Activated CD4-positive, alpha-beta memory T cell treated with anti-CD3 and anti-CD28 coated beads for 36 hours (primary cell): ENCODE results near the gene BMERB1. TPM values are rescaled to one million over a fixed set of nuclear protein-coding genes. Genes with fewer than 3 reads are reported as not detected.

Experiments
- CTCF ChIA-PET: fragments of 350-600 bp; sonication (Branson Sonifier 250); formaldehyde crosslinking; loops from one replicate; lab custom pipeline; 2021; ENCODE audit warnings: antibody characterized with exemption, inconsistent platforms; lab: Charles Lee
- POLR2A ChIA-PET: fragments of 350-600 bp; sonication (Branson Sonifier 250); formaldehyde crosslinking; loops from one replicate; lab custom pipeline; 2021; ENCODE audit warnings: antibody characterized with exemption; lab: Charles Lee
- DNase-seq: peaks from one replicate; pipeline ENCODE4 v3.0.0-alpha.2; 2020
- H3K27ac Mint-ChIP-seq: one replicate; pipeline ENCODE4 v1.8.0; 2021; ENCODE audit warnings: mixed read lengths
- H3K27me3 Mint-ChIP-seq: one replicate; pipeline ENCODE4 v1.8.0; 2021; ENCODE audit warnings: mixed read lengths
- H3K36me3 Mint-ChIP-seq: one replicate; pipeline ENCODE4 v1.8.0; 2021; ENCODE audit warnings: mixed read lengths
- H3K4me1 Mint-ChIP-seq: one replicate; pipeline ENCODE4 v1.8.0; 2021; ENCODE audit warnings: low read depth, mixed read lengths
- H3K4me3 Mint-ChIP-seq: one replicate; pipeline ENCODE4 v1.8.0; 2021; ENCODE audit warnings: mild to moderate bottlenecking, mixed read lengths
- H3K9me3 Mint-ChIP-seq: one replicate; pipeline ENCODE4 v1.8.0; 2021; ENCODE audit warnings: mixed read lengths
- intact Hi-C: fragments of 100-400 bp; cut with micrococcal nuclease; formaldehyde crosslinking; loops from one replicate; pipeline ENCODE4 v1.15.1; 2023
- total RNA-seq, 2 experiments: library from RNA; stranded (reverse); gene quantifications; one replicate each; pipeline ENCODE4 v1.2.3, GENCODE V29; 2021

Gene BMERB1
- total RNA-seq, 2 experiments from 2014 or later, result 7.1 to 7.7 TPM

GRCh38 chr16:15574614-15574948, 140.2 kb downstream of the BMERB1 start:
- peaks cover 24% of the 10 kb centered on the region for H3K4me1 Mint-ChIP-seq
- no peaks in the 10 kb centered on the region for H3K27me3 Mint-ChIP-seq
- peaks cover 6% of the 10 kb centered on the region for H3K36me3 Mint-ChIP-seq
- POLR2A ChIA-PET, result no interaction called here
- H3K9me3 Mint-ChIP-seq, result peaks cover 22% of the 10 kb centered on the region
- H3K27ac Mint-ChIP-seq, result no peak overlapping the region
- no peak overlapping the region for H3K4me3 Mint-ChIP-seq
- no peak for DNase-seq
- intact Hi-C loops, result no loop called here
- CTCF ChIA-PET, result no interaction called here

GRCh38 chr16:15575293-15576049, 141.1 kb downstream of the BMERB1 start:
- no peak for DNase-seq
- no peak overlapping the region for H3K4me3 Mint-ChIP-seq
- H3K9me3 Mint-ChIP-seq, result peaks cover 22% of the 10 kb centered on the region
- H3K27me3 Mint-ChIP-seq, result no peaks in the 10 kb centered on the region
- intact Hi-C loops, result no loop called here
- no peak overlapping the region for H3K27ac Mint-ChIP-seq
- ChIA-PET CTCF (no interaction called here), POLR2A (no interaction called here)
- H3K4me1 Mint-ChIP-seq, result peaks cover 24% of the 10 kb centered on the region
- H3K36me3 Mint-ChIP-seq, result peaks cover 6% of the 10 kb centered on the region

- H3K27me3 Mint-ChIP-seq, result no peaks in the 10 kb centered on the region
- H3K27ac Mint-ChIP-seq, result no peak overlapping the region
- intact Hi-C loops, result no loop called here
- H3K36me3 Mint-ChIP-seq, result peaks cover 6% of the 10 kb centered on the region
- no peak overlapping the region for H3K4me3 Mint-ChIP-seq
- H3K9me3 Mint-ChIP-seq, result peaks cover 14% of the 10 kb centered on the region
- peaks cover 16% of the 10 kb centered on the region for H3K4me1 Mint-ChIP-seq
- ChIA-PET CTCF (no interaction called here), POLR2A (no interaction called here)
- no peak for DNase-seq
Measured at GRCh38 chr16:15576960-15577958, 142.9 kb downstream of the BMERB1 start.

GRCh38 chr16:15578824-15579223, 144.4 kb downstream of the BMERB1 start:
- Mint-ChIP-seq H3K27me3 (no peaks in the 10 kb centered on the region), H3K4me1 (peaks cover 2% of the 10 kb centered on the region), H3K27ac (no peak overlapping the region), H3K36me3 (peaks cover 2% of the 10 kb centered on the region), H3K9me3 (no peaks in the 10 kb centered on the region), H3K4me3 (no peak overlapping the region)
- ChIA-PET CTCF (no interaction called here), POLR2A (no interaction called here)
- DNase-seq, result no peak
- intact Hi-C loops, result no loop called here

- peaks cover 7% of the 10 kb centered on the region for H3K36me3 Mint-ChIP-seq
- intact Hi-C loops, result no loop called here
- H3K9me3 Mint-ChIP-seq, result peaks cover 11% of the 10 kb centered on the region
- no peak for DNase-seq
- H3K27me3 Mint-ChIP-seq, result no peaks in the 10 kb centered on the region
- no peak overlapping the region for H3K4me3 Mint-ChIP-seq
- no peak overlapping the region for H3K27ac Mint-ChIP-seq
- H3K4me1 Mint-ChIP-seq, result no peaks in the 10 kb centered on the region
- ChIA-PET POLR2A (no interaction called here), CTCF (interaction anchor here (1.0 kb wide), 1 partner anchor 61 kb away, joined by 3 read pairs; no protein-coding TSS in a partner anchor)
Measured at GRCh38 chr16:15581127-15581815, 146.9 kb downstream of the BMERB1 start.

- intact Hi-C loops, result no loop called here
- Mint-ChIP-seq H3K4me1 (no peaks in the 10 kb centered on the region), H3K4me3 (no peak overlapping the region), H3K36me3 (peaks cover 24% of the 10 kb centered on the region), H3K27me3 (no peaks in the 10 kb centered on the region), H3K27ac (no peak overlapping the region), H3K9me3 (peaks cover 18% of the 10 kb centered on the region)
- POLR2A ChIA-PET, result no interaction called here
- CTCF ChIA-PET, result no interaction called here
- no peak for DNase-seq
Measured at GRCh38 chr16:15583526-15583925, 149.1 kb downstream of the BMERB1 start.

- intact Hi-C loops, result no loop called here
- peaks cover 18% of the 10 kb centered on the region for H3K9me3 Mint-ChIP-seq
- CTCF ChIA-PET, result no interaction called here
- DNase-seq, result no peak
- peaks cover 17% of the 10 kb centered on the region for H3K4me1 Mint-ChIP-seq
- no peak overlapping the region for H3K27ac Mint-ChIP-seq
- peaks cover 31% of the 10 kb centered on the region for H3K36me3 Mint-ChIP-seq
- no peaks in the 10 kb centered on the region for H3K27me3 Mint-ChIP-seq
- POLR2A ChIA-PET, result interaction anchor here (0.7 kb wide), 1 partner anchor 14 kb away, joined by 3 read pairs; no protein-coding TSS in a partner anchor
- no peak overlapping the region for H3K4me3 Mint-ChIP-seq
Measured at GRCh38 chr16:15585956-15586355, 151.6 kb downstream of the BMERB1 start.

GRCh38 chr16:15586716-15587115, 152.3 kb downstream of the BMERB1 start:
- H3K27me3 Mint-ChIP-seq, result no peaks in the 10 kb centered on the region
- no peak overlapping the region for H3K27ac Mint-ChIP-seq
- peaks cover 18% of the 10 kb centered on the region for H3K9me3 Mint-ChIP-seq
- intact Hi-C loops, result no loop called here
- DNase-seq, result no peak
- peaks cover 31% of the 10 kb centered on the region for H3K36me3 Mint-ChIP-seq
- ChIA-PET POLR2A (no interaction called here), CTCF (no interaction called here)
- peaks cover 25% of the 10 kb centered on the region for H3K4me1 Mint-ChIP-seq
- no peak overlapping the region for H3K4me3 Mint-ChIP-seq

GRCh38 chr16:15587152-15587825, 152.9 kb downstream of the BMERB1 start:
- H3K27me3 Mint-ChIP-seq, result no peaks in the 10 kb centered on the region
- peaks cover 18% of the 10 kb centered on the region for H3K9me3 Mint-ChIP-seq
- DNase-seq, result no peak
- peaks cover 28% of the 10 kb centered on the region for H3K4me1 Mint-ChIP-seq
- H3K4me3 Mint-ChIP-seq, result no peak overlapping the region
- intact Hi-C loops, result no loop called here
- H3K36me3 Mint-ChIP-seq, result peaks cover 31% of the 10 kb centered on the region
- ChIA-PET POLR2A (no interaction called here), CTCF (interaction anchor here (0.9 kb wide), 1 partner anchor 8 kb away, joined by 3 read pairs; no protein-coding TSS in a partner anchor)
- no peak overlapping the region for H3K27ac Mint-ChIP-seq

GRCh38 chr16:15592324-15592723, 157.9 kb downstream of the BMERB1 start:
- no peaks in the 10 kb centered on the region for H3K9me3 Mint-ChIP-seq

GRCh38 chr16:15593235-15593634, 158.8 kb downstream of the BMERB1 start:
- Mint-ChIP-seq H3K27me3 (no peaks in the 10 kb centered on the region), H3K27ac (peak overlapping the region; percentile 43), H3K4me1 (peaks cover 39% of the 10 kb centered on the region), H3K4me3 (no peak overlapping the region), H3K9me3 (no peaks in the 10 kb centered on the region), H3K36me3 (peaks cover 45% of the 10 kb centered on the region)
- intact Hi-C loops, result loop anchor here (5.0 kb wide), 1 partner anchor 369 kb away; no protein-coding TSS in a partner anchor
- no peak for DNase-seq
- CTCF ChIA-PET, result interaction anchor here (1.1 kb wide), 1 partner anchor 50 kb away, joined by 3 read pairs; no protein-coding TSS in a partner anchor
- POLR2A ChIA-PET, result no interaction called here

More at GRCh38 chr16:15592324-15592723, 157.9 kb downstream of the BMERB1 start:
- H3K27ac Mint-ChIP-seq, result no peak overlapping the region
- no peaks in the 10 kb centered on the region for H3K27me3 Mint-ChIP-seq
- POLR2A ChIA-PET, result no interaction called here
- no peak overlapping the region for H3K4me3 Mint-ChIP-seq
- peaks cover 47% of the 10 kb centered on the region for H3K36me3 Mint-ChIP-seq
- DNase-seq, result peak; percentile 35
- CTCF ChIA-PET, result interaction anchor here (1.1 kb wide), 1 partner anchor 51 kb away, joined by 3 read pairs; no protein-coding TSS in a partner anchor
- peaks cover 39% of the 10 kb centered on the region for H3K4me1 Mint-ChIP-seq
- intact Hi-C loops, result loop anchor here (5.0 kb wide), 1 partner anchor 370 kb away; no protein-coding TSS in a partner anchor
